Natural killer cell (primary cell): ENCODE results near the gene CDV3. TPM values are rescaled to one million over a fixed set of nuclear protein-coding genes. Genes with fewer than 3 reads are reported as not detected.
"Not testable (repeated sequence)": the region's sequence is repeated elsewhere in the genome, so short reads cannot be mapped to it uniquely, and the experiment has no call there.

Source experiments
- ATAC-seq, 3 donors: fragments of 150-1000 bp in 2 of 3; fragments of 200-7000 bp in 1 of 3; cut with Tn5 transposase; 1 replicate in 1 of 3; 2 replicates in 2 of 3; pipeline ENCODE4 v1.10.0; 2021; ENCODE audit warnings: mild to moderate bottlenecking in 2 of 3, moderate library complexity in 2 of 3
- DNase-seq, 2 donors: peaks; one replicate each; pipeline versions ENCODE4 v3.0.0 to v3.0.0-alpha.2; 2013 to 2021; ENCODE audit warnings: mixed read lengths in 1 of 2
- H3K27ac ChIP-seq: one replicate; pipeline ENCODE4 v1.5.1; 2013; ENCODE audit warnings: mild to moderate bottlenecking, low read length
- H3K27me3 ChIP-seq: one replicate; pipeline ENCODE4 v1.6.1; 2013; ENCODE audit warnings: low read length; ENCODE audit not compliant: control insufficient read depth, insufficient read depth
- H3K36me3 ChIP-seq: one replicate; pipeline ENCODE4 v1.6.1; 2013; ENCODE audit warnings: low read length; ENCODE audit not compliant: control insufficient read depth, insufficient read depth
- H3K4me1 ChIP-seq: one replicate; pipeline ENCODE4 v1.6.1; 2013; ENCODE audit warnings: low read length; ENCODE audit not compliant: control insufficient read depth, insufficient read depth
- H3K4me3 ChIP-seq: one replicate; pipeline ENCODE4 v1.5.1; 2013; ENCODE audit warnings: low read length
- H3K9me3 ChIP-seq: one replicate; pipeline ENCODE4 v1.6.1; 2013; ENCODE audit warnings: low read length; ENCODE audit not compliant: control insufficient read depth, insufficient read depth
- H3K27ac Mint-ChIP-seq, 2 donors: one replicate each; pipeline ENCODE4 v1.8.0; 2022; ENCODE audit warnings: mild to moderate bottlenecking in 2 of 2, mixed read lengths in 2 of 2, moderate library complexity in 1 of 2
- H3K27me3 Mint-ChIP-seq, 2 donors: one replicate each; pipeline ENCODE4 v1.8.0; 2022; ENCODE audit warnings: low read depth in 2 of 2, mixed read lengths in 2 of 2
- H3K36me3 Mint-ChIP-seq: one replicate; pipeline ENCODE4 v1.8.0; 2022; ENCODE audit warnings: mixed read lengths
- H3K4me1 Mint-ChIP-seq, 2 donors: one replicate each; pipeline ENCODE4 v1.8.0; 2022; ENCODE audit warnings: mixed read lengths in 2 of 2
- H3K4me3 Mint-ChIP-seq: one replicate; pipeline ENCODE4 v1.8.0; 2022; ENCODE audit warnings: mild to moderate bottlenecking, moderate library complexity, mixed read lengths
- H3K9me3 Mint-ChIP-seq, 2 donors: one replicate each; pipeline ENCODE4 v1.8.0; 2022; ENCODE audit warnings: mixed read lengths in 2 of 2
- WGBS: methylation state at CpG from one replicate; pipeline ENCODE4 v1.1.7; 2013; ENCODE audit warnings: missing lambda C conversion rate; ENCODE audit not compliant: insufficient coverage; 5-methylcytosine and 5-hydroxymethylcytosine counted together
- intact Hi-C: fragments of 100-400 bp; cut with micrococcal nuclease; formaldehyde crosslinking; loops from one replicate; pipeline ENCODE4 v1.14.2; 2022
- total RNA-seq, 4 donors: library from RNA; stranded (reverse); fragments of 120-200 nt in 1 of 4; gene quantifications; one replicate each; pipeline versions ENCODE4 v1.2.3 to v1.2.4, GENCODE V29; 2013 to 2022
- TF ChIP-seq, protein P1 (sequence below): fragments of 200-600 bp; IDR thresholded peaks from one replicate; pipeline ENCODE4 v1.8.0; 2022; ENCODE audit warnings: antibody characterized with exemption

The CDV3 gene
- total RNA-seq, 3 donors from 2014 or later (not counting 1 experiment from before 2014, with no cell fraction given): 214 to 229 (median 228) TPM

DNA sequence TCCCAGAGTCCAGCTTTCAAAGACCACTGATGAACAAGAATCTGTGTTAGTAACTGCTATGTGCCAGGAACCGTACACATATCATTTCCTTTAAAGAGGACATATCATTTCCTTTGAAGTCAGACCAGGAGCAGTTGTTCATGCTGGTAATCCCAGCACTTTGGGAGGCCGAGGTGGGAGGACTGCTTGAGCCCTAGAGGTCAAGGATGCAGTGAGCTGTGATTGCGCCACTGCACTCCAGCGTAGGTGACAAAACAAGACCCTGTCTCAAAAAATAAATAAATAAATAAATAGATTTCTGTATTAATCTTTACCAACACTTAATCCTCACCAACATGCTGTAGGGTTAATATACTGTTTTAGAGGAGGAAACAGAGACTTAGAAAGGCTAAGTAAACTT lies 23.9 kb upstream of the CDV3 start:
- no peak overlapping the region for H3K4me3 ChIP-seq
- TF ChIP-seq, protein P1, sequence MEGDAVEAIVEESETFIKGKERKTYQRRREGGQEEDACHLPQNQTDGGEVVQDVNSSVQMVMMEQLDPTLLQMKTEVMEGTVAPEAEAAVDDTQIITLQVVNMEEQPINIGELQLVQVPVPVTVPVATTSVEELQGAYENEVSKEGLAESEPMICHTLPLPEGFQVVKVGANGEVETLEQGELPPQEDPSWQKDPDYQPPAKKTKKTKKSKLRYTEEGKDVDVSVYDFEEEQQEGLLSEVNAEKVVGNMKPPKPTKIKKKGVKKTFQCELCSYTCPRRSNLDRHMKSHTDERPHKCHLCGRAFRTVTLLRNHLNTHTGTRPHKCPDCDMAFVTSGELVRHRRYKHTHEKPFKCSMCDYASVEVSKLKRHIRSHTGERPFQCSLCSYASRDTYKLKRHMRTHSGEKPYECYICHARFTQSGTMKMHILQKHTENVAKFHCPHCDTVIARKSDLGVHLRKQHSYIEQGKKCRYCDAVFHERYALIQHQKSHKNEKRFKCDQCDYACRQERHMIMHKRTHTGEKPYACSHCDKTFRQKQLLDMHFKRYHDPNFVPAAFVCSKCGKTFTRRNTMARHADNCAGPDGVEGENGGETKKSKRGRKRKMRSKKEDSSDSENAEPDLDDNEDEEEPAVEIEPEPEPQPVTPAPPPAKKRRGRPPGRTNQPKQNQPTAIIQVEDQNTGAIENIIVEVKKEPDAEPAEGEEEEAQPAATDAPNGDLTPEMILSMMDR: no peak
- no peaks in the 10 kb centered on the region for H3K36me3 Mint-ChIP-seq
- no peak for ATAC-seq
- H3K27me3 Mint-ChIP-seq: no peaks in the 10 kb centered on the region
- H3K27ac ChIP-seq: no peak overlapping the region
- intact Hi-C loops: no loop called here
- H3K4me1 ChIP-seq: no peaks in the 10 kb centered on the region
- no peaks in the 10 kb centered on the region for H3K4me1 Mint-ChIP-seq
- 86% methylated on average over 2 of the region's 4 CpGs for WGBS
- DNase-seq: no peak
- H3K4me3 Mint-ChIP-seq: no peak overlapping the region
- H3K9me3 Mint-ChIP-seq: no peaks in the 10 kb centered on the region
- H3K36me3 ChIP-seq: no peaks in the 10 kb centered on the region
- no peaks in the 10 kb centered on the region for H3K9me3 ChIP-seq
- H3K27me3 ChIP-seq: no peaks in the 10 kb centered on the region
- no peak overlapping the region for H3K27ac Mint-ChIP-seq

DNA sequence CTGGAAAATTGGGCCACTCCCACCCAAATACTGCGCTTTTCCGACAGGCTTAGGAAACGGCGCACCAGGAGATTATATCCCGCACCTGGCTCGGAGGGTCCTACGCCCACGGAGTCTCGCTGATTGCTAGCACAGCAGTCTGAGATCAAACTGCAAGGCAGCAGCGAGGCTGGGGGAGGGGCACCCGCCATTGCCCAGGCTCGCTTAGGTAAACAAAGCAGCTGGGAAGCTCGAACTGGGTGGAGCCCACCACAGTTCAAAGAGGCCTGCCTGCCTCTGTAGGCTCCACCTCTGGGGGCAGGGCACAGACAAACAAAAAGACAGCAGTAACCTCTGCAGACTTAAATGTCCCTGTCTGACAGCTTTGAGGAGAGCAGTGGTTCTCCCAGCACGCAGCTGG lies 21.9 kb upstream of the CDV3 start:
- H3K9me3 Mint-ChIP-seq, H3K27ac ChIP-seq, intact Hi-C loops, ATAC-seq, H3K27ac Mint-ChIP-seq, H3K27me3 ChIP-seq, H3K36me3 Mint-ChIP-seq, H3K27me3 Mint-ChIP-seq, H3K4me1 Mint-ChIP-seq, H3K9me3 ChIP-seq, H3K4me3 Mint-ChIP-seq, H3K4me3 ChIP-seq, DNase-seq, H3K36me3 ChIP-seq, H3K4me1 ChIP-seq: not testable (repeated sequence)
- no CpG with 5 or more reads among the region's 14 CpGs for WGBS

DNA sequence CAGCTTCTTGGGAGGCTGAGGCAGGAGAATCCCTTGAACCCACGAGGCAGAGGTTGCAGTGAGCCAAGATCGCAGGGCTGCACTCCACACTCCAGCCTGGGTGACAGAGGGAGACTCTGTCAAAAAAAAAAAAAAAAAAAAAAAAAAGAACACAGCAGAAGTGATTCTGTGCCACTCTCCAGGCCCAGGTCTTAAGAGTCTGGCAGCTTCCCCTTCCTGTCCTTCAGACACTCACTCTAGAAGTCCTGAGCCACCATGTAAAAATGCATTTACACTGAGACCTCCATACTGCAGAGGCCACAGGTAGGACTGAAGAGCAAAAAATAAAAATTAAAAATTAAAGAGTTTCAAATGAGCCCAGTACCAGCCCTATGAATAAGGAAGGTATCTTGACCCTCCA lies 11.8 kb upstream of the CDV3 start:
- Histone ChIP-seq H3K4me1 (no peaks in the 10 kb centered on the region), H3K27me3 (no peaks in the 10 kb centered on the region), H3K27ac (no peak overlapping the region), H3K9me3 (no peaks in the 10 kb centered on the region), H3K4me3 (no peak overlapping the region), H3K36me3 (no peaks in the 10 kb centered on the region)
- 82% methylated on average over 2 of the region's 2 CpGs for WGBS
- intact Hi-C loops: no loop called here
- no peak for DNase-seq
- Mint-ChIP-seq H3K9me3 (no peaks in the 10 kb centered on the region), H3K4me1 (no peaks in the 10 kb centered on the region), H3K4me3 (no peak overlapping the region), H3K36me3 (no peaks in the 10 kb centered on the region), H3K27me3 (peaks cover 0 to 19% of the 10 kb centered on the region in 2 donors), H3K27ac (no peak overlapping the region)
- ATAC-seq: no peak
- TF ChIP-seq, protein P1: no peak

DNA sequence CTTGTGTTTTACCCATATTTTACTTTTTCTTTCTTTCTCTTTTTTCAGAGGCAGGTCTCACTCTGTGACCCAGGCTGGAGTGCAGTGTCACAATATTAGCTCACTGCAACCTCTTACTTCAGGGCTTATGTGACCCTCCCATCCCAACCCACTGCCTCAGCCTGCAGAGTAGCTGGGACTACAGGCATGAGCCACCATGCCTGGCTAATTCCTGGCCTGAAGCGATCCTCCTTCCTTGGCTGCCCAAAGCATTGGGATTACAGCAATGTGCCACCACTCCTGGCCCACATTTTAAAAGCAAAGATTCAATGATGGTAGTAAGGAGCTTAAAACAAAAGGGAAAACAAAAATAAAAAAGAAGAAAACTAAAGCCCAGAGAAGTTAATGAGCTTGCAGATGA lies 11.1 kb upstream of the CDV3 start:
- Histone ChIP-seq H3K4me1 (no peaks in the 10 kb centered on the region), H3K27me3 (no peaks in the 10 kb centered on the region), H3K36me3 (no peaks in the 10 kb centered on the region), H3K9me3 (no peaks in the 10 kb centered on the region), H3K27ac (no peak overlapping the region), H3K4me3 (no peak overlapping the region)
- DNase-seq: no peak
- WGBS: 100% methylated on average over 1 of the region's 1 CpG
- Mint-ChIP-seq H3K4me3 (no peak overlapping the region), H3K4me1 (no peaks in the 10 kb centered on the region), H3K9me3 (no peaks in the 10 kb centered on the region), H3K36me3 (no peaks in the 10 kb centered on the region), H3K27ac (no peak overlapping the region), H3K27me3 (peaks cover 0 to 19% of the 10 kb centered on the region in 2 donors)
- no peak for ATAC-seq
- intact Hi-C loops: no loop called here
- TF ChIP-seq, protein P1: no peak
